LNCAP (cell line): ENCODE measurements around the gene LCN9.

Experiments used
- TF ChIP-seq, protein P1 (sequence below): fragments of 450-650 bp; IDR thresholded peaks from 2 replicates; pipeline ENCODE4 v1.5.1; 2017; ENCODE audit warnings: mild to moderate bottlenecking

Gene LCN9, protein sequence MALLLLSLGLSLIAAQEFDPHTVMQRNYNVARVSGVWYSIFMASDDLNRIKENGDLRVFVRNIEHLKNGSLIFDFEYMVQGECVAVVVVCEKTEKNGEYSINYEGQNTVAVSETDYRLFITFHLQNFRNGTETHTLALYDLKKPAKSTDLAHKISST

DNA sequence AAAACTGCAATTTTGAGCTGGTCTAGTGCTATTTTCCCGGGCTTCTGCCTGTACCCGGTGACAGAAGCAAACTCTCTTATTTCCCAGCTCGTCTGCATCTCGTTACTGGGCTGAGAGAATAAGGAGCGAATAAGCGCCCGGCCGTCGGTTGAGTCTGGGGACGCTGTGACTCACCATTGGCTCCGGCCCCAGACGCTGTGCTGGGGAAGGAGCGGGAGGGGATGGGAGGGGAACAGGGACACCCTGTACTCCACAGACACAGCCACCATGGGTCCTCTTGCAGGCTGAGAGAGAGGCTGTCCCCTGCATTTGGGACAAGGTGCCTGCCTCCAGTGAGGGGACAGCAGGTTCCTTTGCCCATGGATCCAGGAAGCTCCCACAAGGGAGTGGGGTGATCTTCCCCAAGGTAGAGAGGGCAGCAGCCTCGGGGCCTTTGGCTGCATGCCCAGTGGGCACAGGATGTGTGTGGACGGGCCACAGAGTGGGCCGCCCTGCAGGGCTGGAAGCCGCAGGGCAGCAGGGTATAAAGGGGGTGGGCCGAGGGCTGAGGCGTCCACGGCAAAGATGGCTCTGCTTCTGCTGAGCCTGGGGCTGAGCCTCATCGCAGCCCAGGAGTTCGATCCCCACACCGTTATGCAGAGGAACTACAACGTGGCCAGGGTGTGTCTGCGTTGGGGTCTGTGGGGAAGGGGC, at the start of gene LCN9:
TSS of gene LCN9 (plus strand) at position 552 of the 693 bp plus-strand sequence. CDS start at position 565, 13 bp downstream.
- TF ChIP-seq, protein P1, sequence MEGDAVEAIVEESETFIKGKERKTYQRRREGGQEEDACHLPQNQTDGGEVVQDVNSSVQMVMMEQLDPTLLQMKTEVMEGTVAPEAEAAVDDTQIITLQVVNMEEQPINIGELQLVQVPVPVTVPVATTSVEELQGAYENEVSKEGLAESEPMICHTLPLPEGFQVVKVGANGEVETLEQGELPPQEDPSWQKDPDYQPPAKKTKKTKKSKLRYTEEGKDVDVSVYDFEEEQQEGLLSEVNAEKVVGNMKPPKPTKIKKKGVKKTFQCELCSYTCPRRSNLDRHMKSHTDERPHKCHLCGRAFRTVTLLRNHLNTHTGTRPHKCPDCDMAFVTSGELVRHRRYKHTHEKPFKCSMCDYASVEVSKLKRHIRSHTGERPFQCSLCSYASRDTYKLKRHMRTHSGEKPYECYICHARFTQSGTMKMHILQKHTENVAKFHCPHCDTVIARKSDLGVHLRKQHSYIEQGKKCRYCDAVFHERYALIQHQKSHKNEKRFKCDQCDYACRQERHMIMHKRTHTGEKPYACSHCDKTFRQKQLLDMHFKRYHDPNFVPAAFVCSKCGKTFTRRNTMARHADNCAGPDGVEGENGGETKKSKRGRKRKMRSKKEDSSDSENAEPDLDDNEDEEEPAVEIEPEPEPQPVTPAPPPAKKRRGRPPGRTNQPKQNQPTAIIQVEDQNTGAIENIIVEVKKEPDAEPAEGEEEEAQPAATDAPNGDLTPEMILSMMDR = no peak

DNA sequence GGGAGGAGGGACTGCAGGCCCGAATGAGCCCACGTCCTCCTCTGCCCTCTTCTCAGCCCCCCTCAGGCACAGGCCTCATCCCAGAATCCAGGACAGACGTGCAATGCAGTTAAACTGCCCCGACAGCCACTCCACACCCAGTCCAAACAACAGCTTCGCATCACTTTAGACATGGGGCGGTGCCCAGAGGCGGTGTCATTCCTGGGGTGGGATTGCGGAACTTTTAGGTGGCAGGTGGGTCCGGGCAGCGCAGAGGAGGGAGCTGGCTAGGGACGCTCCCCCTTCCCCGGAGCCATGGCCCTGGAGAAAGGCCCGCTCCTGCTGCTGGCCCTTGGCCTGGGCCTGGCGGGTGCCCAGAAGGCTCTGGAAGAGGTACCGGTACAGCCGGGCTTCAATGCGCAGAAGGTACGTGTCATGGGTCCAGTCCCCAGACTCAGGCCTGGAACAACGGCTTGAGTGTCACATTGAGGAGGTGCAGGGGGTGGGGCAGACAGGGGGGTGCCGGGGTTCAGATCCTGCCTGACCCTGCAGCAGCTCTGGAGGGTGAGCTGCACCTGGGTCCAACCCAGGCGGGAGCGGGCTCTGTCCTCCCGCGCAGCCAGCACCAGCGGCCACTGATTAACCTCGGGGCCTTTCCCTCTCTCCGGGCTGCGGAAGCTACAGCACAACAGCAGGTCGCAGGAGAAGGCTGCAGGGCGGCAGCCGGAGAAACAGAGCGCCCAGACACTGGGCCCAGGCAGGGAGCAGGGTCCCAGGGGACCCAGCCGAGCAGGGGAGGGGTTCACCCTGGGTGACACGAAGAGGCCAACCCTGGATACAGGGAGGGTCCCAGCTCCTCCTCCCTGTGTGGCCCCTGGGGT, 48.9 kb upstream of the LCN9 start:
- TF ChIP-seq, protein P1 = no peak

DNA sequence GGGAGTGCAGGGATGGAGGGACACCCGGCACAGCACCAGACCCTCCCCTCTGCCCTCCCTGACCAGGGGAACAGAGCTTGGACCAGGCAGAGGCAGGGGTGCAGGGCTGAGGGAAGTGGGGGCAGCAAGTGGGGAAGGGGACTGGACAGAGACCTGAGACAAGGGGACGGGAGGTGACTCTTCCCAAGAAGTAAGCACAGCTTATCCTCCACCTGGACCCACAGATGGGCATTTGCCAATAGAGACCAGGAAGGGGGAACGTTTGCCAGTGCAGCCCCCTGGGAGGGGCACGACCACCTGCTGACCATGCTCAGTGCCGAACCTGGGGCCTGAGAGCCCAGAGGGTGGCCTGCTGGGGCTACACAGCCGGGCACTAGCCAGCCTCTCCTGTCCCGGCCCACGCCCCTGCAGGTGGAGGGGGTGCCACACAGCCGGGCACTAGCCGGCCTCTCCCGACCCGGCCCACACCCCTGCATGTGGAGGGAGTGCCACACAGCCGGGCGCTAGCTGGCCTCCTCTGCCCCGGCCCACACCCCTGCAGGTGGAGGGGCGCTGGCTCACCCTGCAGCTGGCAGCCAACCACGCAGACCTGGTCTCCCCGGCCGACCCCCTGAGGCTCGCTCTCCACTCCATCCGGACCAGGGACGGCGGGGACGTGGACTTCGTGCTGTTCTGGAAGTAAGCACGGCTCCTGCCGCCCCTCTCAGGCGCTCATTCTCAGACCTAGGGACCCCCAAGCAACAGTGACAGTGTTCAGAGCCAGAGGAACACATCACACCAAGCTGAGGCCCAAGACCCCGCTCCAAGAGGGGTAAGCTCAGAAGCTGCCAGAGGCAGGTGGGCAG, 48.1 kb upstream of the LCN9 start:
- TF ChIP-seq, protein P1 = no peak

DNA sequence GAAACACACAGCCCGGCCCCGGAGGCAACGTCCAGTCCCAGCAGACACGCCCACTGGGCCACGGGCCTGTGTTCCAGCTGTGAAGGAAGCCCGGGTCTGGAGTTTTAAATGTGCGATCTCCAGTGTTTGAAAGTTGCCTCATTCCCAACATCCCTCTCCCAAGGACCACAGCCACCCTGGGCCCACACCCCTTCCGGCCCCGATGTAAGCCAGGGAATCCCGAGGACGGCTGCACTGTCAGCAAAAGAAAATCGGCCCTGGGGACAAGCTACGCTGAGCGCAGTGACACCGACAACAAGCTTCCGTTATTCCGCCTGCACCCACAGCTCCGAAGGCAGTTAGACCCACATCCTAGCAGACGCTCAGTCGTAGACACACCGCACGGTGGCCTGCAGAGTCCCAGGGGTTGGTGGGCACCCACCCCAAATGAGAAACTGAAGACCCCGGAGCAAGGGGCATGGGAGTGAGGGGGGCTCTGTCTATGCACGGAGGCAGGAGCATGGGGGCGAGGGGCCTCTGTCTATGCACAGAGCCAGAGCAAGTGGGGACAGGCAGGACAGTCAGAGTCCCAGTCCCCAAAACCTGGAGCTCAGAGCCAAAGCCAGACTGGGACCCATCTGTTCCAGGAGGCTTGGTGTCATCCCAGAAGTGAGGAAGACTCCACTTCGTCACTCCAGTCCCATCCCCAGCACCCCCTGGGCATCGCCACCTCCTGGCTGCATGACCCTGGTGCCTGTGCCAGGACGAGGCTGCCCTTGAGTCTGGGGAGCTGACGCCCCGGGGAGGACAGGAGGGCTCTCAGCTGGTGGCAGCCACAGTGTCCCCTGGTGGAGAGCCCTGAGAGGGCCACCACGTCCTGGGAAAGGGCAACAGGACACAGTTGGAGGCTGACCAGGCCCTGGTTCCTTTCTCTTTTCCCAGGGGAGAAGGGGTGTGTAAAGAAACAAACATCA, 47.2 kb upstream of the LCN9 start:
- TF ChIP-seq, protein P1 = no peak

DNA sequence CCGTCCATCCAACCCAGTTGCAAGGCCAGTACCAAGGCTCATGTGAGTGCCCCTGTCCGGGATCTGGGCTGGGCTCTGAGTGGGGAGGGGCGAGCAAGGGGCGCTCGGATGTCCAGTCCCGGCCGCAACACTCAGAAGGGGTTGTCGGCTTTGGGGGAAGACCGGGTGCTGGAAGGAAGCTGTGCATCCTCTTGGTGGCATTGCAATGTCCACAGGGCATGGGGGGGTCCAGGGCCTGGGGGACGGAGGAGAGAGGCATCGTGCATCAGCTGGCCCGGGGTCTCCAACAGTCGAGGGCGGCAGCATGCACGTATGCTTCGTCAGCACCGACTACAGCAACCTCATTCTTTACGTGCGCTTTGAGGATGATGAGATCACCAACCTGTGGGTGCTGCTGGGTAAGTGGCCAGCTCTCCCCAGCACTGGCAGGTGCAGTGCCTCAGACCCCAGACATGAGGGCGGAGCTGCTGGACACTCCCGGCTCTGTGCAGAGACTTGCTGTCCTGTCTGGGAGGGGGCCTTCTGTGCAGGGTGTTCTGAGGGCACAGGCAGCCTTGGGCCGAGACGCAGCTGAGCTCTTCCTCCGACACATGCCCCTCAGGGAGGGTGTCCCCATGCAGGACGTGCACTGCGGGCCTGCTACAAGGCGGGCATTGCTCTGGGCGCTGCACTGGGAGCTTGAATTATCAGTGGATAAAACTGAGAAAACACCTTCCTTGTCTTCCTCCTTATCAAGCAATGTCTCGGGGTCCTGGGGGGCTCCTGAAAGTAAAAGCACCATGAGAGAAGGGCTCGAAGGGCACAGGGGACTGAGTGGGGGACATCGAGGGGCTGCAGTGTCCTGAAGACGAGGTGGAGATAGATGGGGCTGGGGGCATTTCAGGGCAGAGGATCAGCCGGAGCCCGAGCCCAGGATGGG, 46.2 kb upstream of the LCN9 start:
- TF ChIP-seq, protein P1 = no peak

DNA sequence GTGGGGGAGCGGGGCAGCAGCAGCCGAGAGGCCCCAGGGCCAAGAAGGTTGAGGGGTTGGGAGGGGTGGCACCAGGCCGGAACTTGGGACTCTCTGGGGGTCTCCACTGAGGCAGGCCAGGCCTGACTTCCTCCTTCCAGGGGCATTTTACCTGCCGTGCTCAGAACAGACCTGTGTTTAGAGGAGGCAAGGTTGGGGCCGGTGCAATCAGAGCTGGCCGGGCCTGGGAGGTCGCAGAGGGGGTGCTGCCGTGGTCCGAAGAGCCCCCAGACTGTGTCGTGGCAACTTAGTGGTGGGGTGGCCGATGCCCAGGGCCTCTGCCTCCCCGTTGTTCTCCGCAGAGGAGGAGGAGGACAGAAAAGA, 45.6 kb upstream of the LCN9 start:
- TF ChIP-seq, protein P1 = no peak
